Thyroid gland (tissue), 4 donors: ENCODE measurements around the gene MOV10.

Experiments used
- POLR2A ChIP-seq, 2 donors: fragments of 450-650 bp; IDR thresholded peaks; one replicate each; pipeline ENCODE4 v1.6.1; 2017; ENCODE audit warnings: antibody characterized with exemption in 2 of 2, mild to moderate bottlenecking in 2 of 2, moderate library complexity in 1 of 2
- TF ChIP-seq, protein P1 (sequence below), 6 experiments: fragments of 200-600 bp in 3 of 6; fragments of 450-650 bp in 3 of 6; sonication (generic) in 3 of 6; IDR thresholded peaks; one replicate each; pipeline ENCODE4 v1.5.1; 2016 to 2019; ENCODE audit warnings: antibody characterized with exemption in 6 of 6, mild to moderate bottlenecking in 2 of 6, inconsistent platforms in 1 of 6, moderate library complexity in 1 of 6

GRCh38 chr1:112637254-112638109 is 37.0 kb upstream of the MOV10 start:
- TF ChIP-seq POLR2A (IDR thresholded peaks at IDR 0.05): no peak
- TF ChIP-seq, protein P1, sequence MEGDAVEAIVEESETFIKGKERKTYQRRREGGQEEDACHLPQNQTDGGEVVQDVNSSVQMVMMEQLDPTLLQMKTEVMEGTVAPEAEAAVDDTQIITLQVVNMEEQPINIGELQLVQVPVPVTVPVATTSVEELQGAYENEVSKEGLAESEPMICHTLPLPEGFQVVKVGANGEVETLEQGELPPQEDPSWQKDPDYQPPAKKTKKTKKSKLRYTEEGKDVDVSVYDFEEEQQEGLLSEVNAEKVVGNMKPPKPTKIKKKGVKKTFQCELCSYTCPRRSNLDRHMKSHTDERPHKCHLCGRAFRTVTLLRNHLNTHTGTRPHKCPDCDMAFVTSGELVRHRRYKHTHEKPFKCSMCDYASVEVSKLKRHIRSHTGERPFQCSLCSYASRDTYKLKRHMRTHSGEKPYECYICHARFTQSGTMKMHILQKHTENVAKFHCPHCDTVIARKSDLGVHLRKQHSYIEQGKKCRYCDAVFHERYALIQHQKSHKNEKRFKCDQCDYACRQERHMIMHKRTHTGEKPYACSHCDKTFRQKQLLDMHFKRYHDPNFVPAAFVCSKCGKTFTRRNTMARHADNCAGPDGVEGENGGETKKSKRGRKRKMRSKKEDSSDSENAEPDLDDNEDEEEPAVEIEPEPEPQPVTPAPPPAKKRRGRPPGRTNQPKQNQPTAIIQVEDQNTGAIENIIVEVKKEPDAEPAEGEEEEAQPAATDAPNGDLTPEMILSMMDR (IDR thresholded peaks at IDR 0.05): no peak
